ENCODE data around the gene WIPF2.

DNA sequence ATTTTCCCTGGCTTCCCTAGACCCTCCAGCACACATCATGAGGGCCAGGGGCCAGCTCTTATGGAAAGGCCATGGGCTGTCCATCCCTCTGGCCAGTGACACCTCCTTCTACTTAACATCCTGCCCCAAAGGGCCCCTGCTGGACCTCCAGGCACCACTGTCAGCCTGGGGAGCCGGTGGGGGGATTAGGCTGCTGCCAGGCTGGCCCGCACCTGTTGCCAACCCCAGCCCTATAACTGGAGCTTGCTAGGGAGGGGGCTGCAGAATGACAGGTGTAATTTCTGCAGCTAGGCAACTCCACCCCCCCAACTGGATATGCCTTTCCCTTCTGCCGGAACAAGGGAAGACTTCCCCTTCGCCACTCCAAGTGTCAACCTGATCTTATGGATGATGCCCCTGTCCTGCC, 102.4 kb downstream of the WIPF2 start:
- TF ChIP-seq, protein P1, sequence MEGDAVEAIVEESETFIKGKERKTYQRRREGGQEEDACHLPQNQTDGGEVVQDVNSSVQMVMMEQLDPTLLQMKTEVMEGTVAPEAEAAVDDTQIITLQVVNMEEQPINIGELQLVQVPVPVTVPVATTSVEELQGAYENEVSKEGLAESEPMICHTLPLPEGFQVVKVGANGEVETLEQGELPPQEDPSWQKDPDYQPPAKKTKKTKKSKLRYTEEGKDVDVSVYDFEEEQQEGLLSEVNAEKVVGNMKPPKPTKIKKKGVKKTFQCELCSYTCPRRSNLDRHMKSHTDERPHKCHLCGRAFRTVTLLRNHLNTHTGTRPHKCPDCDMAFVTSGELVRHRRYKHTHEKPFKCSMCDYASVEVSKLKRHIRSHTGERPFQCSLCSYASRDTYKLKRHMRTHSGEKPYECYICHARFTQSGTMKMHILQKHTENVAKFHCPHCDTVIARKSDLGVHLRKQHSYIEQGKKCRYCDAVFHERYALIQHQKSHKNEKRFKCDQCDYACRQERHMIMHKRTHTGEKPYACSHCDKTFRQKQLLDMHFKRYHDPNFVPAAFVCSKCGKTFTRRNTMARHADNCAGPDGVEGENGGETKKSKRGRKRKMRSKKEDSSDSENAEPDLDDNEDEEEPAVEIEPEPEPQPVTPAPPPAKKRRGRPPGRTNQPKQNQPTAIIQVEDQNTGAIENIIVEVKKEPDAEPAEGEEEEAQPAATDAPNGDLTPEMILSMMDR (IDR thresholded peaks at IDR 0.05): no peak
- TF ChIP-seq POLR2A (IDR thresholded peaks at IDR 0.05): no peak

Data from esophagus squamous epithelium (tissue), 4 donors.